IMR-90 (cell line): ENCODE measurements around the gene FCMR. TPM values are rescaled to one million over a fixed set of nuclear protein-coding genes. Genes with fewer than 3 reads are reported as not detected.

Experiments
- ATAC-seq: fragments of 200-7000 bp; cut with Tn5 transposase; 2 replicates; pipeline ENCODE4 v1.9.1; 2020; ENCODE audit warnings: low read depth, mild to moderate bottlenecking, moderate library complexity
- BruUV-seq: library from RNA; stranded (reverse); fragments of 400-500 nt; replicated peaks from 2 replicates; lab custom pipeline; 2021; lab: Mats Ljungman, UMichigan
- CTCF ChIA-PET: fragments of 300-600 bp; formaldehyde crosslinking; extraction: SDS; loops from one replicate; lab custom pipeline; 2021; ENCODE audit warnings: antibody characterized with exemption; lab: Yijun Ruan, JAX
- POLR2A ChIA-PET: fragments of 300-600 bp; sonication (Branson Sonifier 250); formaldehyde crosslinking; loops from one replicate; lab custom pipeline; 2022; ENCODE audit warnings: antibody characterized with exemption; ENCODE audit not compliant: unreplicated experiment; lab: Charles Lee
- DNase-seq: peaks from one replicate; pipeline ENCODE4 v3.0.0; 2013
- H2AFZ ChIP-seq: replicated peaks from 2 replicates; pipeline ENCODE3; 2013; ENCODE audit warnings: low read length, mild to moderate bottlenecking; ENCODE audit not compliant: poor library complexity
- H2AK5ac ChIP-seq: 2 replicates; pipeline ENCODE4 v1.6.1; 2013; ENCODE audit warnings: low read depth, low read length, inconsistent platforms
- H2AK9ac ChIP-seq: replicated peaks from 2 replicates; pipeline ENCODE3; 2013; ENCODE audit warnings: mild to moderate bottlenecking, low read depth, low read length, moderate library complexity; ENCODE audit not compliant: poor library complexity
- H2BK120ac ChIP-seq: 2 replicates; pipeline ENCODE4 v1.6.1; 2013; ENCODE audit warnings: low read depth, low read length, inconsistent platforms
- H2BK15ac ChIP-seq: 3 replicates; pipeline ENCODE4 v1.6.1; 2013; ENCODE audit warnings: low read depth, low read length, inconsistent platforms
- H2BK20ac ChIP-seq: 2 replicates; pipeline ENCODE4 v1.6.1; 2013; ENCODE audit warnings: low read depth, mild to moderate bottlenecking, inconsistent platforms, low read length, moderate library complexity
- H2BK5ac ChIP-seq: 2 replicates; pipeline ENCODE4 v1.6.1; 2013; ENCODE audit warnings: mild to moderate bottlenecking, low read depth, low read length, inconsistent platforms; ENCODE audit not compliant: poor library complexity, severe bottlenecking
- H3K14ac ChIP-seq: replicated peaks from 2 replicates; pipeline ENCODE4 v1.6.1; 2013; ENCODE audit warnings: low read depth, low read length, inconsistent platforms
- H3K18ac ChIP-seq: 2 replicates; pipeline ENCODE4 v1.6.1; 2013; ENCODE audit warnings: low read depth, low read length, control low read depth
- H3K23ac ChIP-seq: 2 replicates; pipeline ENCODE4 v1.6.1; 2013; ENCODE audit warnings: low read depth, low read length, inconsistent platforms
- H3K27ac ChIP-seq: 2 replicates; pipeline ENCODE4 v1.5.1; 2013; ENCODE audit warnings: mild to moderate bottlenecking, control low read depth, low read length; ENCODE audit not compliant: insufficient read depth
- H3K27me3 ChIP-seq: 2 replicates; pipeline ENCODE4 v1.6.1; 2013; ENCODE audit warnings: low read length; ENCODE audit not compliant: control insufficient read depth, insufficient read depth
- H3K36me3 ChIP-seq: 2 replicates; pipeline ENCODE4 v1.6.1; 2013; ENCODE audit warnings: low read length, mixed read lengths; ENCODE audit not compliant: control insufficient read depth, insufficient read depth
- H3K4ac ChIP-seq: 2 replicates; pipeline ENCODE4 v1.6.1; 2013; ENCODE audit warnings: low read depth, low read length, inconsistent platforms
- H3K4me1 ChIP-seq: 2 replicates; pipeline ENCODE4 v1.6.1; 2013; ENCODE audit warnings: low read length, mixed read lengths; ENCODE audit not compliant: control insufficient read depth, insufficient read depth
- H3K4me2 ChIP-seq: 2 replicates; pipeline ENCODE4 v1.6.1; 2013; ENCODE audit warnings: low read depth, mild to moderate bottlenecking, control low read depth, low read length, moderate library complexity
- H3K4me3 ChIP-seq: 2 replicates; pipeline ENCODE4 v1.5.1; 2013; ENCODE audit warnings: low read depth, mild to moderate bottlenecking, control low read depth, low read length, moderate library complexity; ENCODE audit not compliant: insufficient read depth
- H3K56ac ChIP-seq: 2 replicates; pipeline ENCODE4 v1.6.1; 2013; ENCODE audit warnings: low read length, inconsistent platforms; ENCODE audit not compliant: insufficient read depth; ENCODE audit errors: extremely low read depth
- H3K79me1 ChIP-seq, 2 experiments: 2 replicates each; pipeline ENCODE4 v1.6.1; 2013; ENCODE audit warnings: low read length in 2 of 2, inconsistent platforms in 1 of 2, low read depth in 1 of 2
- H3K9ac ChIP-seq: 2 replicates; pipeline ENCODE4 v1.6.1; 2013; ENCODE audit warnings: low read depth, low read length, control low read depth
- H3K9me1 ChIP-seq: 2 replicates; pipeline ENCODE4 v1.6.1; 2013; ENCODE audit warnings: low read length, inconsistent platforms; ENCODE audit not compliant: insufficient read depth
- H3K9me3 ChIP-seq: 2 replicates; pipeline ENCODE4 v1.6.1; 2013; ENCODE audit warnings: low read length; ENCODE audit not compliant: control insufficient read depth, insufficient read depth
- H4K20me1 ChIP-seq: 2 replicates; pipeline ENCODE4 v1.6.1; 2013; ENCODE audit warnings: low read length, inconsistent platforms; ENCODE audit not compliant: insufficient read depth
- H4K5ac ChIP-seq: 2 replicates; pipeline ENCODE4 v1.6.1; 2013; ENCODE audit warnings: mild to moderate bottlenecking, low read depth, low read length, control low read depth
- H4K8ac ChIP-seq, 2 experiments: 2 replicates each; pipeline ENCODE4 v1.6.1; 2013; ENCODE audit warnings: low read depth in 2 of 2, low read length in 2 of 2, control low read depth in 1 of 2, inconsistent platforms in 1 of 2
- H4K91ac ChIP-seq: 2 replicates; pipeline ENCODE4 v1.6.1; 2013; ENCODE audit warnings: low read depth, low read length, inconsistent platforms; ENCODE audit not compliant: insufficient read depth
- BHLHE40 ChIP-seq: fragments of 150-350 bp; IDR thresholded peaks from 2 replicates; pipeline ENCODE4 v1.6.1; 2016; ENCODE audit warnings: mild to moderate bottlenecking, low read depth, low read length
- CEBPB ChIP-seq: IDR thresholded peaks from 2 replicates; pipeline ENCODE4 v1.6.1; 2012; ENCODE audit warnings: low read depth, low read length, improper control_type of control experiment
- CHD1 ChIP-seq: IDR thresholded peaks from 2 replicates; pipeline ENCODE4 v1.6.1; 2012; ENCODE audit warnings: low read depth, low read length, improper control_type of control experiment
- MAFK ChIP-seq: IDR thresholded peaks from 2 replicates; pipeline ENCODE4 v1.6.1; 2012; ENCODE audit warnings: low read depth, low read length, improper control_type of control experiment
- MAZ ChIP-seq: IDR thresholded peaks from 2 replicates; pipeline ENCODE4 v1.6.1; 2012; ENCODE audit warnings: low read depth, mild to moderate bottlenecking, low read length, improper control_type of control experiment, moderate library complexity, borderline replicate concordance
- MXI1 ChIP-seq: IDR thresholded peaks from 2 replicates; pipeline ENCODE4 v1.6.1; 2012; ENCODE audit warnings: low read depth, mild to moderate bottlenecking, low read length, moderate library complexity, borderline replicate concordance
- NFE2L2 ChIP-seq: fragments of 150-350 bp; IDR thresholded peaks from 2 replicates; pipeline ENCODE4 v1.6.1; 2016; ENCODE audit warnings: low read depth, mild to moderate bottlenecking, low read length
- POLR2A ChIP-seq: IDR thresholded peaks from 2 replicates; pipeline ENCODE4 v1.6.1; 2012; ENCODE audit warnings: mild to moderate bottlenecking, low read depth, low read length
- RFX5 ChIP-seq: IDR thresholded peaks from 2 replicates; pipeline ENCODE4 v1.8.0; 2012; ENCODE audit warnings: low read depth, mild to moderate bottlenecking, low read length, moderate library complexity
- SMC3 ChIP-seq: fragments of 150-350 bp; IDR thresholded peaks from 2 replicates; pipeline ENCODE4 v1.6.1; 2016; ENCODE audit warnings: low read depth, mild to moderate bottlenecking, antibody characterized with exemption, low read length, moderate library complexity
- WGBS, 2 experiments: methylation state at CpG; one replicate each; pipeline versions ENCODE4 v1.1.5 to v1.1.7; 2013; ENCODE audit warnings: missing lambda C conversion rate in 2 of 2; ENCODE audit not compliant: insufficient read length in 1 of 2; ENCODE audit errors: extremely low coverage in 2 of 2; 5-methylcytosine and 5-hydroxymethylcytosine counted together
- dilution Hi-C: fragments of 300-500 bp; cut with HindIII; formaldehyde crosslinking; loops from one replicate; pipeline ENCODE4 v1.14.3; 2018; ENCODE audit warnings: low sequenced_read_pairs; ENCODE audit not compliant: unreplicated experiment
- in situ Hi-C: fragments of 300-500 bp; cut with MboI; formaldehyde crosslinking; loops from 3 replicates; pipeline ENCODE4 v1.14.3; 2019; ENCODE audit warnings: low sequenced_read_pairs, inconsistent platforms, mixed read lengths
- intact Hi-C: fragments of 100-400 bp; cut with micrococcal nuclease; formaldehyde crosslinking; loops from 2 replicates; pipeline ENCODE4 v1.10.0; 2022
- polyA plus RNA-seq, 3 experiments: library from polyadenylated mRNA; depleted of rRNA; stranded (reverse); fragments of >200 nt; gene quantifications; 2 replicates each; pipeline ENCODE4 v1.2.3, GENCODE V29; 2012; ENCODE audit warnings: low replicate concordance in 1 of 3
- total RNA-seq: library from RNA; depleted of rRNA; stranded (reverse); fragments of >200 nt; gene quantifications from 2 replicates; pipeline ENCODE4 v1.2.3, GENCODE V29; 2012
- TF ChIP-seq, protein P1 (sequence below): fragments of 150-350 bp; IDR thresholded peaks from 2 replicates; pipeline ENCODE4 v1.6.1; 2016; ENCODE audit warnings: low read depth, mild to moderate bottlenecking, low read length, moderate library complexity, borderline replicate concordance

FCMR gene
- total and polyA plus RNA-seq, 2 of the 4 experiments (the other 2 are of a cell fraction), result 0.09 TPM; not detected in 1

DNA sequence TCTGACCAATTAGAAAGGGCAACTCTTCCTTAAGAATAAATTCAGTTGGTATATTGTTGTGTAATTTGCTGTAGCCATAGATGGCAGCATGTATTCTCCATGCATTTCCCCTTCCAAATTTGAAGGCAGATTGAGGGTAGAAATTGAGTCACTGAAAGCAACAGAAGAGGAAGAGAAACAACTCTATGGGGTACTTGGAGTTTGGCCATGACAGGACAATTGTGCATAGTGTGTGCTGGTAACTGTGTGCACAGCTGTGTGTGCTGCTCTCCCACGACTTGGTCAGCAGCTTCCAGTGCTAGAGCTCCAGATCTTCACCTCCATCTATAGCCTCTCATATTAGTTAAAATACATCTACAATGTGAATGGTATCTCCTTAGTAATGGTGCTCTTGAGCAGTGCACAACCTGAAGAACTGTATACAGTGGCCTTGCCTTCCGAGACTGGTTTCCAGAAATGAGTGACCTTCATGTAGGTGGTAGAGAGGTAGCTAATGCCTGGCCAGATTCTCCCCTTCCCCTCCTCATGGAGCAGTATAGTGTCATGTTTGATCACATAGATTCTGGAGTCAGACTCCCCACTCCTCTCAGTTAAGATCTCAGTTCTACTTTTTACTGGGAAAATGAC lies 49.4 kb upstream of the FCMR start:
- Histone ChIP-seq H3K56ac (no peak overlapping the region), H4K5ac (no peak overlapping the region), H3K18ac (no peak overlapping the region), H2AFZ (no peak overlapping the region), H3K4me3 (no peak overlapping the region), H2BK5ac (no peak overlapping the region), H2BK120ac (no peak overlapping the region), H3K9me1 (0 out of 2 replicates have a peak, but pooled peaks cover 2% of the 10 kb centered on the region), H3K4me1 (no peaks in the 10 kb centered on the region), H4K8ac (no peak overlapping the region), H3K4me2 (no peak overlapping the region), H3K23ac (no peak overlapping the region), H3K9ac (no peak overlapping the region), H2BK15ac (no peak overlapping the region), H4K20me1 (no peaks in the 10 kb centered on the region), H3K79me1 (no peaks in the 10 kb centered on the region), H2AK9ac (no peak overlapping the region), H3K4ac (no peak overlapping the region), H3K9me3 (no peaks in the 10 kb centered on the region), H3K27me3 (peaks cover 46% of the 10 kb centered on the region), H3K14ac (no peak overlapping the region), H3K27ac (no peak overlapping the region), H2AK5ac (no peak overlapping the region), H4K91ac (no peak overlapping the region), H2BK20ac (no peak overlapping the region), H3K36me3 (no peaks in the 10 kb centered on the region)
- no CpG with 5 or more reads among the region's 2 CpGs for WGBS, 2 experiments
- ChIA-PET POLR2A (no interaction called here), CTCF (interaction anchor here (1.6 kb wide), 1 partner anchor 11 kb away, joined by 12 read pairs; no protein-coding TSS in a partner anchor)
- intact Hi-C loops (no loop called here), in situ Hi-C loops (no loop called here), dilution Hi-C loops (no loop called here)
- no TSS peak for BruUV-seq
- no peak for TF ChIP-seq POLR2A
- TF ChIP-seq SMC3, result no peak
- TF ChIP-seq RFX5, result no peak
- no peak for TF ChIP-seq BHLHE40
- TF ChIP-seq, protein P1, sequence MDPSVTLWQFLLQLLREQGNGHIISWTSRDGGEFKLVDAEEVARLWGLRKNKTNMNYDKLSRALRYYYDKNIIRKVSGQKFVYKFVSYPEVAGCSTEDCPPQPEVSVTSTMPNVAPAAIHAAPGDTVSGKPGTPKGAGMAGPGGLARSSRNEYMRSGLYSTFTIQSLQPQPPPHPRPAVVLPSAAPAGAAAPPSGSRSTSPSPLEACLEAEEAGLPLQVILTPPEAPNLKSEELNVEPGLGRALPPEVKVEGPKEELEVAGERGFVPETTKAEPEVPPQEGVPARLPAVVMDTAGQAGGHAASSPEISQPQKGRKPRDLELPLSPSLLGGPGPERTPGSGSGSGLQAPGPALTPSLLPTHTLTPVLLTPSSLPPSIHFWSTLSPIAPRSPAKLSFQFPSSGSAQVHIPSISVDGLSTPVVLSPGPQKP, result no peak
- no peak for TF ChIP-seq MXI1
- TF ChIP-seq MAFK, result no peak
- TF ChIP-seq CEBPB, result no peak
- no peak for TF ChIP-seq CHD1
- no peak for TF ChIP-seq MAZ
- no peak for TF ChIP-seq NFE2L2
- no peak for ATAC-seq
- no peak for DNase-seq
